HG03342 (cell line): ENCODE measurements around the gene EDN3.

ENCODE experiments used
- ATAC-seq: cut with Tn5 transposase; IDR thresholded peaks from one replicate; pipeline ENCODE4 v1.9.1; 2021; ENCODE audit warnings: mild to moderate bottlenecking, moderate library complexity; ENCODE audit not compliant: unreplicated experiment

EDN3 gene

GRCh38 chr20:59300333-59301081, at the start of gene EDN3:
EDN3 (plus strand) TSS chr20:59300611; CDS start chr20:59300813, 202 bp downstream.
- ATAC-seq = no peak

- no peak for ATAC-seq
Observed at GRCh38 chr20:59253325-59253724, 47.1 kb upstream of the EDN3 start.

GRCh38 chr20:59253779-59254319, 46.6 kb upstream of the EDN3 start:
- ATAC-seq = no peak

GRCh38 chr20:59255256-59255655, 45.2 kb upstream of the EDN3 start:
- no peak for ATAC-seq

- no peak for ATAC-seq
Observed at GRCh38 chr20:59258221-59258621, 42.2 kb upstream of the EDN3 start.

GRCh38 chr20:59259946-59260345, 40.5 kb upstream of the EDN3 start:
- ATAC-seq = no peak

- no peak for ATAC-seq
Observed at GRCh38 chr20:59265298-59265697, 35.1 kb upstream of the EDN3 start.

- ATAC-seq = no peak
Observed at GRCh38 chr20:59268870-59269269, 31.5 kb upstream of the EDN3 start.

- no peak for ATAC-seq
Observed at GRCh38 chr20:59269411-59270025, 30.9 kb upstream of the EDN3 start.

- no peak for ATAC-seq
Observed at GRCh38 chr20:59270380-59270779, 30.0 kb upstream of the EDN3 start.

- no peak for ATAC-seq
Observed at GRCh38 chr20:59273739-59274357, 26.6 kb upstream of the EDN3 start.

GRCh38 chr20:59276938-59277337, 23.5 kb upstream of the EDN3 start:
- ATAC-seq = no peak

- no peak for ATAC-seq
Observed at GRCh38 chr20:59284470-59284869, 15.9 kb upstream of the EDN3 start.

- no peak for ATAC-seq
Observed at GRCh38 chr20:59289994-59290393, 10.4 kb upstream of the EDN3 start.

GRCh38 chr20:59291740-59292383, 8.5 kb upstream of the EDN3 start:
- ATAC-seq = no peak

GRCh38 chr20:59295531-59295930, 4.9 kb upstream of the EDN3 start:
- no peak for ATAC-seq

GRCh38 chr20:59297686-59298085, 2.7 kb upstream of the EDN3 start:
- ATAC-seq = no peak

- ATAC-seq = no peak
Observed at GRCh38 chr20:59299945-59300332, 472 bp upstream of the EDN3 start.

GRCh38 chr20:59301343-59302007, 1.1 kb downstream of the EDN3 start:
- no peak for ATAC-seq

GRCh38 chr20:59305908-59306655, 5.7 kb downstream of the EDN3 start:
- no peak for ATAC-seq
